Heart left ventricle (tissue), 16 donors: ENCODE measurements around the gene PDRG1. TPM values are rescaled to one million over a fixed set of nuclear protein-coding genes. Genes with fewer than 3 reads are reported as not detected.

ENCODE experiments used
- ATAC-seq, 4 donors: fragments of 200-7000 bp; cut with Tn5 transposase; one replicate each; pipeline ENCODE4 v1.9.1; 2020 to 2022; ENCODE audit warnings: moderate library complexity in 4 of 4, mild to moderate bottlenecking in 3 of 4, moderate number of reproducible peaks in 1 of 4
- DNase-seq, 5 donors: peaks; one replicate each; pipeline ENCODE4 v3.0.0-alpha.2; 2020
- H3K27ac ChIP-seq, 12 donors: fragments of 200-600 bp; sonication (generic) in 4 of 12; one replicate each; pipeline versions ENCODE4 v1.5.0 to v1.8.0; 2016 to 2022; ENCODE audit warnings: mild to moderate bottlenecking in 2 of 12
- H3K27me3 ChIP-seq, 9 donors: fragments of 200-600 bp; sonication (generic) in 2 of 9; one replicate each; pipeline versions ENCODE4 v1.5.1 to v1.8.0; 2016 to 2022; ENCODE audit warnings: mild to moderate bottlenecking in 3 of 9
- H3K36me3 ChIP-seq, 9 donors: fragments of 200-600 bp; sonication (generic) in 2 of 9; one replicate each; pipeline versions ENCODE4 v1.5.0 to v1.8.0; 2018 to 2022; ENCODE audit warnings: mild to moderate bottlenecking in 2 of 9
- H3K4me1 ChIP-seq, 12 donors: fragments of 200-600 bp; sonication (generic) in 4 of 12; one replicate each; pipeline versions ENCODE4 v1.5.0 to v1.8.0; 2016 to 2022; ENCODE audit warnings: mild to moderate bottlenecking in 3 of 12
- H3K4me3 ChIP-seq, 12 donors: fragments of 200-600 bp; sonication (generic) in 4 of 12; one replicate each; pipeline versions ENCODE4 v1.5.0 to v1.8.0; 2017 to 2022; ENCODE audit warnings: mild to moderate bottlenecking in 9 of 12, moderate library complexity in 4 of 12
- H3K9me3 ChIP-seq, 12 donors: fragments of 200-600 bp; sonication (generic) in 4 of 12; one replicate each; pipeline versions ENCODE4 v1.5.0 to v1.8.0; 2016 to 2022; ENCODE audit warnings: mild to moderate bottlenecking in 1 of 12
- POLR2A ChIP-seq, 2 donors: fragments of 450-650 bp; IDR thresholded peaks; one replicate each; pipeline ENCODE4 v1.6.1; 2017; ENCODE audit warnings: antibody characterized with exemption in 2 of 2, mild to moderate bottlenecking in 2 of 2, moderate library complexity in 2 of 2
- WGBS, 4 donors: extraction: QIAGEN DNeasy Blood & Tissue Kit in 2 of 4; methylation state at CpG; one replicate each; pipeline versions ENCODE4 v1.1.5 to v1.1.7; 2013 to 2018; 5-methylcytosine and 5-hydroxymethylcytosine counted together
- intact Hi-C, 10 donors: fragments of 100-400 bp; cut with DNase I; formaldehyde crosslinking; loops; one replicate each; pipeline versions ENCODE4 v1.11.1 to v1.14.2; 2022
- long read RNA-seq, 3 donors: library from polyadenylated mRNA; unstranded; transcript quantifications; one replicate each; pipeline ENCODE4 v2.0.0, GENCODE V29; 2020 to 2021
- polyA plus RNA-seq, 2 donors: library from polyadenylated mRNA; stranded (reverse); fragments of 200-250 nt; gene quantifications; one replicate each; pipeline ENCODE4 v1.2.3, GENCODE V29; 2013
- total RNA-seq, 9 donors: library from RNA; depleted of rRNA in 2 of 9; stranded (reverse); fragments of >200 nt in 2 of 9; fragmentation: NEBNext Ultra II Directional in 3 of 9; extraction: Animal tissue kit (Norgen Biotek cat#: 25700) in 3 of 9; gene quantifications; one replicate each; pipeline versions ENCODE4 v1.1.0 to v1.2.4, GENCODE V29; 2016 to 2023
- TF ChIP-seq, protein P1 (sequence below), 12 donors: fragments of 200-600 bp; sonication (generic) in 4 of 12; IDR thresholded peaks; one replicate each; pipeline versions ENCODE4 v1.5.0 to v1.8.0; 2018 to 2022; ENCODE audit warnings: antibody characterized with exemption in 12 of 12, mild to moderate bottlenecking in 5 of 12
- donor health status: ischemic (EF 13 %, LVEDD 7.1; RV severe dilation, severe dysfunction).
- donor health status: healthy with polysubstance abuse.
- donor health status: DM: no; HTN: yes; CAD: no.
- donor health status: DM: no; HTN: no; CAD: no.
- donor health status: ischemic (EF 25% LVEDD 6.9; RV normal size, moderate dysfunction).
- donor health status: ischemic (EF 25% LVEDD 5.7; RV mildly dilated, moderate dysfunction).
- donor health status: healthy.
- donor health status: DM: yes; HTN: yes; CAD: no.
- donor health status: ischemic (EF 35%, LVEDD 5.7; RV mildly dilated, moderate dysfunction).
- donor health status: nonischemic (EF 11% LVEDD 7.7; RV severe dilation, severe dysfunction).
- donor health status: DM: yes; HTN: yes; CAD: no.
- donor health status: PGD.
- donor health status: ischemic (EF 29% LVEDD 5.4; RV normal size, mild dysfunction).
- donor health status: nonischemic (EF 23%, LVEDD 6.1; RV moderate dilation, normal function).

Gene PDRG1
- total RNA-seq, result 10 to 100 TPM in 1 of 9 donors, 1 to 10 TPM in 8; 5.2 to 10.7 (median 7.3) TPM
- 10 to 100 TPM in 1 of 2 donors, 1 to 10 TPM in 1; 8.8 to 15.2 TPM for polyA plus RNA-seq
- long read RNA-seq, donor 1, transcript PDRG1-201 (5 exons, 1,998 nt), result major isoform, 10 of 12 reads
- long read RNA-seq, donor 1, partial matches to known transcripts, result 0 of 12 reads
- long read RNA-seq, donor 1, other reads (novel, unspliced or antisense), result 2 of 12 reads
- long read RNA-seq, donor 2, transcript PDRG1-201 (5 exons, 1,998 nt), result major isoform, 26 of 33 reads
- long read RNA-seq, donor 2, partial matches to known transcripts, result 3 of 33 reads
- long read RNA-seq, donor 2, other reads (novel, unspliced or antisense), result 4 of 33 reads
- long read RNA-seq, donor 3, transcript PDRG1-201 (5 exons, 1,998 nt), result major isoform, 6 of 8 reads
- long read RNA-seq, donor 3, partial matches to known transcripts, result 0 of 8 reads
- long read RNA-seq, donor 3, other reads (novel, unspliced or antisense), result 2 of 8 reads

DNA sequence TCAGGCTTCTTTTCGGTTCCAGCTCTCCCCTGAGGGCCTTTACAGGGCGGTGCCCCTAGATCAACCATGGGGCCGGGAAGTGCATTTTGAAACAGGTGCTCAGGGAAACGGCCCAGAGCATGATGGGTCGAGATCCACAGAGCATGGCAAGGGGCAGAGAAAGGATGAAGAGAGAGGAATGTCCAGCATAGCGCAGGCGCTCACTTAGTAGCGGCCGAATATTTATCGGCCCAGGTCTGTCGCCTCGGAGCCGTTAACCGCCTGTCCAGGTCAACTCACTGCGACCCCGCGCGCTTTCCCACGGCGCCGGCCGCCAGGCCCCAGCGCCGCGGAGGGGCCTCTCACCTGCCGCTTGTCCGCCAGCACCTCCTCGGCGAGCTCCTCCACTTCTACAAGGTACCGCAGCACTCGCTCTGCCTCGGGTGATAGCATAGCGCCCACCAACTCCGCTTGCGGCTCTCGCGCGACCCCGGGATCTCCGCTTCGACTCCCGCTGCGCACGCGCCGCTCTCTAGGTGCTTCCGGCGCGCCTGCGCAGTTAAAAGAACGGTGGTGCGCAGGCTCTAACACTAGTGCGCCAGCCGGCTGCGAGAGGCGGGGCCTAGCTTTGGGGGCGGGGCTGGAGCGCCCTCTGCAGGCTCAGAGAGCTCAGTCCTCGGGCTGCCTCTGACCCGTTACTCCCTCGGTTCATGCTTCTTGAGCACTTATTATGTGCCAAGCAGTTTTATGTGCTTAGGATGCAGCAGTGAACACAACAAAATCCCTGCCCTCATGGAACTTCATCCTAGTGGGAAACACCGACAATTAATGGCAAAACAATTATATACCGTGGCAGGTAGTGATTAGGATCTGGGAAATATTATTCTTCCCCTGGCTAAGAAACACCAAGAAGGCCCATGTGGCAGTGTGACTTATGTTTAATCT lies at the start of gene PDRG1:
TSS of gene PDRG1 (minus strand) at position 517 of the 924 bp plus-strand sequence. CDS start at position 432, 85 bp downstream.
- H3K27me3 ChIP-seq, result peaks cover 0 to 8% (median 0%) of the 10 kb centered on the region in 9 donors
- DNase-seq, result peak; percentile 94 to 98 (median 96)

DNA sequence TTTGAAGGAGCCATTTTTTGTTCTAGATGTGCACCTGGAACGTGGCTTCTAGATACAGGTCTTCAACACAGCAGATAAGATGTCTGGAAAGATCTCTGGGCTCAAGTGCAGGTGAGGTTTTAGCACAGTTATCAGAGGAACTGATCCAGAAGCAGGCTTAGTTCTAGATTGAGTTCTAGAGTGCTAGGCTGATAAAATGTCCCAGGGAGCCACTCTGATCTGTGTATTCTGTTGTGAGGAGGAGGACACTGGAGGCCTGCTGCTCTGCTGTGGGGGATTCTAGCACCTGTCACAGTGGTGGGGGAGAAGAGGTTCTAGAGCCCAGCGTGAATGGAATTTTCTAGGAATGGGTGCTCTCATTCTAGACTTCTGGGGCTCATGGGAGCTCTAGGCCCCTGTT lies 46.4 kb upstream of the PDRG1 start:
- Histone ChIP-seq H3K27ac (no peak overlapping the region), H3K9me3 (no peaks in the 10 kb centered on the region), H3K4me3 (no peak overlapping the region), H3K36me3 (no peaks in the 10 kb centered on the region), H3K4me1 (peaks cover 0 to 13% (median 0%) of the 10 kb centered on the region in 12 donors), H3K27me3 (peaks cover 4 to 33% (median 20%) of the 10 kb centered on the region in 9 donors)
- DNase-seq (no peak), ATAC-seq (no peak)
- 42 to 68% (median 58%) methylated on average over 2 of the region's 2 CpGs for WGBS, 4 donors
- intact Hi-C loops, result no loop called here
- TF ChIP-seq, protein P1, sequence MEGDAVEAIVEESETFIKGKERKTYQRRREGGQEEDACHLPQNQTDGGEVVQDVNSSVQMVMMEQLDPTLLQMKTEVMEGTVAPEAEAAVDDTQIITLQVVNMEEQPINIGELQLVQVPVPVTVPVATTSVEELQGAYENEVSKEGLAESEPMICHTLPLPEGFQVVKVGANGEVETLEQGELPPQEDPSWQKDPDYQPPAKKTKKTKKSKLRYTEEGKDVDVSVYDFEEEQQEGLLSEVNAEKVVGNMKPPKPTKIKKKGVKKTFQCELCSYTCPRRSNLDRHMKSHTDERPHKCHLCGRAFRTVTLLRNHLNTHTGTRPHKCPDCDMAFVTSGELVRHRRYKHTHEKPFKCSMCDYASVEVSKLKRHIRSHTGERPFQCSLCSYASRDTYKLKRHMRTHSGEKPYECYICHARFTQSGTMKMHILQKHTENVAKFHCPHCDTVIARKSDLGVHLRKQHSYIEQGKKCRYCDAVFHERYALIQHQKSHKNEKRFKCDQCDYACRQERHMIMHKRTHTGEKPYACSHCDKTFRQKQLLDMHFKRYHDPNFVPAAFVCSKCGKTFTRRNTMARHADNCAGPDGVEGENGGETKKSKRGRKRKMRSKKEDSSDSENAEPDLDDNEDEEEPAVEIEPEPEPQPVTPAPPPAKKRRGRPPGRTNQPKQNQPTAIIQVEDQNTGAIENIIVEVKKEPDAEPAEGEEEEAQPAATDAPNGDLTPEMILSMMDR (IDR thresholded peaks at IDR 0.05), result no peak
- TF ChIP-seq POLR2A (IDR thresholded peaks at IDR 0.05), result no peak

More for the DNA sequence above, at the start of gene PDRG1:
- Histone ChIP-seq H3K36me3 (peaks cover 5 to 33% (median 30%) of the 10 kb centered on the region in 9 donors), H3K27ac (peak within 1 kb of the TSS in 11 of 12 donors; percentile 69 to 95 (median 85)), H3K4me1 (peaks cover 0 to 20% (median 15%) of the 10 kb centered on the region in 12 donors), H3K4me3 (peak within 1 kb of the TSS; percentile 65 to 100 (median 94)), H3K9me3 (peaks cover 0 to 6% (median 0%) of the 10 kb centered on the region in 12 donors)
- intact Hi-C loops, result loop anchor here in 9 of 10 donors (1.0 to 10.0 kb wide), 12 partner anchors 79 to 129 kb away; partner anchors contain the start of genes DUSP15 (in 1 of the 9) and TTLL9 (in 1 of the 9)
- 0 to 1% (median 1%) methylated on average over 49 to 63 of the region's 63 CpGs for WGBS, 4 donors
- ATAC-seq, result peak; percentile 96 to 99 (median 98)
- TF ChIP-seq POLR2A (IDR thresholded peaks at IDR 0.05), result peak in 1 of 2 donors; percentile 89
- TF ChIP-seq, protein P1 (IDR thresholded peaks at IDR 0.05), result peak; percentile 93 to 99 (median 97)

DNA sequence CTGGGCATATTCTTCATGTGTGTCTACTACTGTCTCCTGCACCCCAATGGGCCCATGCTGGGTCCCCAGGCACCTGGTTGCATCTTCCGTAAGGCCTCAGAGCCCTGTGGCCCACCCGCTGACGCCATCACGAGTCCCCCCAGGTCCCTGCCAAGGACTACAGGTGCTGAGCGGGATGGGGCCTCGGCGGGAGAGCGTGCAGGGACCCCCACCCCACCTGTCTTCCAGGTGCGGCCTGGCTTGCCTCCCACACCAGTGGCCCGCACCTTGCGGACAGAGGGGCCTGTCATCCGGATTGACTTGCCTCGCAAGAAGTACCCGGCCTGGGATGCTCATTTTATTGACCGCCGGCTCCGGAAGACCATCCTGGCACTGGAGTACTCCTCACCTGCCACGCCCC lies 45.1 kb upstream of the PDRG1 start:
- no peak overlapping the region for H3K4me3 ChIP-seq
- DNase-seq (no peak), ATAC-seq (no peak)
- H3K27ac ChIP-seq, result no peak overlapping the region
- TF ChIP-seq, protein P1 (IDR thresholded peaks at IDR 0.05), result no peak
- TF ChIP-seq POLR2A (IDR thresholded peaks at IDR 0.05), result no peak
- WGBS, 4 donors, result 96 to 97% (median 97%) methylated on average over 18 of the region's 18 CpGs
- intact Hi-C loops, result no loop called here
- H3K9me3 ChIP-seq, result no peaks in the 10 kb centered on the region
- no peaks in the 10 kb centered on the region for H3K36me3 ChIP-seq
- H3K27me3 ChIP-seq, result peaks cover 4 to 33% (median 20%) of the 10 kb centered on the region in 9 donors
- peaks cover 0 to 13% (median 0%) of the 10 kb centered on the region in 12 donors for H3K4me1 ChIP-seq
